ENCODE measurements around the gene ELK4. TPM values are rescaled to one million over a fixed set of nuclear protein-coding genes. Genes with fewer than 3 reads are reported as not detected.

The ELK4 gene
- total RNA-seq, 2 donors from 2014 or later = 49.8 to 54.6 TPM

- DNase-seq (ENCODE audit: low spot score) = no peak
- intact Hi-C loops (cut with DNase I) = loop anchor here in 1 of 2 donors (2.0 kb wide), 1 partner anchor 67 kb away; no protein-coding TSS in a partner anchor
Observed at GRCh38 chr1:205589618-205590456, 42.0 kb downstream of the ELK4 start.

- intact Hi-C loops (cut with DNase I) = no loop called here
- no peak for DNase-seq (ENCODE audit: low spot score)
Observed at GRCh38 chr1:205589046-205589445, 42.8 kb downstream of the ELK4 start.

GRCh38 chr1:205588636-205589035, 43.2 kb downstream of the ELK4 start:
- DNase-seq (ENCODE audit: low spot score) = no peak
- intact Hi-C loops (cut with DNase I) = no loop called here

GRCh38 chr1:205587581-205587980, 44.2 kb downstream of the ELK4 start:
- intact Hi-C loops (cut with DNase I) = no loop called here
- no peak for DNase-seq (ENCODE audit: low spot score)

- intact Hi-C loops (cut with DNase I) = no loop called here
- DNase-seq (ENCODE audit: low spot score) = no peak
Observed at GRCh38 chr1:205585835-205586785, 45.7 kb downstream of the ELK4 start.

GRCh38 chr1:205585169-205585834, 46.5 kb downstream of the ELK4 start:
- intact Hi-C loops (cut with DNase I) = no loop called here
- DNase-seq (ENCODE audit: low spot score) = no peak

GRCh38 chr1:205584732-205585131, 47.1 kb downstream of the ELK4 start:
- DNase-seq (ENCODE audit: low spot score) = no peak

DNA sequence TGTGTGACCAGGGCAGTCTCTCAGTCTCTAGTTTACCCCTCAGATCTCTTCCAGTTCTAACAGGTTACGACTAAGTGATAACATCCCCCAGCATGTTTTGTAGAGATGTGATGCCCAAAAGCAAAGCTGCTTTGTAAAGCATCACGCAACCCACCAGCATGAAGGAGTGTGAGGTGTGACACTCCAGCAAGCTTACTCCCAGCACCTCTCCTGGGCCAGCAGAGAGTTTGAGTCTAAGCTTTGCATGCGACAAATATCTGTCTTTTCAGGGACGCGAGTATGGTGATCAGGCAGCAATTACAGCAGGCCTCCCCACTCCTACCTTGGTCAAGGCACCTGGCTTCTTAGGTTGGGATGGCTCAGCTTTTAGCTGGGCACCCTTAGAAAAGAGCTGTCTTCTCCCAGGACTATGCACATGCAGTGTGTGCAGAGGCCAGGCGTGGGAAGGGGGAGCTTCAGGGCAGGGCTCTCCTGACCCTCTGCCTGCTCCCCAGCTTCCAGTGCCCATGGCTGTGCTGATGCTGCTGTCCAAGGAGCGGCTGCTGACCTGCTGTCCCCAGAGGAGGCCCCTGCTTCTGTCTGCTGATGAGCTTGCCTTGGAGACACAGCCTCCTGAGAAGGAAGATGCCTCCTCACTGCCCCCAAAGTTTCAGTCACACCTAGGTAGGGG, 48.2 kb downstream of the ELK4 start:
- intact Hi-C loops (cut with DNase I) = no loop called here

More at GRCh38 chr1:205584732-205585131, 47.1 kb downstream of the ELK4 start:
- intact Hi-C loops (cut with DNase I) = no loop called here

GRCh38 chr1:205582471-205583291, 49.1 kb downstream of the ELK4 start:
- no peak for DNase-seq (ENCODE audit: low spot score)
- intact Hi-C loops (cut with DNase I) = no loop called here

More for the DNA sequence above, 48.2 kb downstream of the ELK4 start:
- no peak for DNase-seq (ENCODE audit: low spot score)

DNA sequence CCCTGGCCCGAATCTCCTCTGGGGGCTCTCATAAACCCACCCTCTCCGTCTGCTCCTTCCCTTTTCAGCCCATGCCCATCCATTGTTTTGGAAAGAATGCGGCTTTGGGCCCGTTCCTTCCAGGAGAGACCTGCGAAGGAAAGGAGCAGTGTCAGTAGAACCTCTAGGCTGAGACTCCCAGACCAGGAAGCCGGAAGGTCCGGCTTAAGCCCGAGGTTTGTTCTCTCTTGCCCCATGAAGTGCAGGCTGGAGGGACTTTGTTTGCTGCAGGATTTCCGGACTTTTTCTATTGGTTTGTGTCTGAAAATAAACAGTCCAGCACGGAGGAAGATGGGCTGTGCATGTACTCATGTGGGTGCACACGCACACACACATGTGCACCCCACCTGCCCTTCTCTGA, 49.8 kb downstream of the ELK4 start:
- intact Hi-C loops (cut with DNase I) = no loop called here
- no peak for DNase-seq (ENCODE audit: low spot score)

DNA sequence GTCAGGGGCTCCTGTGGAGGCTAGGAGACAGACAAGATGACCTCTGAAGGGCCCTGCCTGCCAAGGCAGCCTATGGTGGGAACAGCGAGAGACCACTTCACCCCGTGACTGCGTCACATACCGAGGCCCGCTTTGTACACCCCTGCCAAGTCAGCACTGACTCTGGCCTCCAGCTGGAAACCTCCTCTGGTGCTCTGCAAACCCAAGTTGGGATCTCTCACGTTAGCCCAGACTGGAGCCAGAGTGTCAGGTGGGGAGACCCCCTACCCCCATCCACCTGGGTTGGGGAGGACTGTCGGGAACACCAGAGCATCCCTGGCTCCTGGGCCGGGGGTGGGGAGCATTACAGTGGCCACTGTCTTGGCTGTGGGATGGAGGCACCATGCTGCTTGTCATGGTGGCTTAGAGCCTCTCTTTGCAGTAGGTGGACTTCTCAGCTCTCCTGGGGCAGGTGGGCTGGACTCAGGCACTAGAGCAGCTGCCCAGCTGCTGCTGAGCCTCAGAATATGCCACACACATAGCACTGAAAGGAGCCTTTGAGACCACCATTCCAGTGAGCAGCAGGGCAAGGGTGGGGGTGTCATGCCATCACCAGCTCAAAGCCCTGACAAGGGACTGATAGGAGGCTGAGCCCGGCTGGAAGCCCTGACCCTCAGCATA, 50.4 kb downstream of the ELK4 start:
- no peak for DNase-seq (ENCODE audit: low spot score)
- intact Hi-C loops (cut with DNase I) = no loop called here

GRCh38 chr1:205580923-205581180, 51.0 kb downstream of the ELK4 start:
- no peak for DNase-seq (ENCODE audit: low spot score)
- intact Hi-C loops (cut with DNase I) = no loop called here

DNA sequence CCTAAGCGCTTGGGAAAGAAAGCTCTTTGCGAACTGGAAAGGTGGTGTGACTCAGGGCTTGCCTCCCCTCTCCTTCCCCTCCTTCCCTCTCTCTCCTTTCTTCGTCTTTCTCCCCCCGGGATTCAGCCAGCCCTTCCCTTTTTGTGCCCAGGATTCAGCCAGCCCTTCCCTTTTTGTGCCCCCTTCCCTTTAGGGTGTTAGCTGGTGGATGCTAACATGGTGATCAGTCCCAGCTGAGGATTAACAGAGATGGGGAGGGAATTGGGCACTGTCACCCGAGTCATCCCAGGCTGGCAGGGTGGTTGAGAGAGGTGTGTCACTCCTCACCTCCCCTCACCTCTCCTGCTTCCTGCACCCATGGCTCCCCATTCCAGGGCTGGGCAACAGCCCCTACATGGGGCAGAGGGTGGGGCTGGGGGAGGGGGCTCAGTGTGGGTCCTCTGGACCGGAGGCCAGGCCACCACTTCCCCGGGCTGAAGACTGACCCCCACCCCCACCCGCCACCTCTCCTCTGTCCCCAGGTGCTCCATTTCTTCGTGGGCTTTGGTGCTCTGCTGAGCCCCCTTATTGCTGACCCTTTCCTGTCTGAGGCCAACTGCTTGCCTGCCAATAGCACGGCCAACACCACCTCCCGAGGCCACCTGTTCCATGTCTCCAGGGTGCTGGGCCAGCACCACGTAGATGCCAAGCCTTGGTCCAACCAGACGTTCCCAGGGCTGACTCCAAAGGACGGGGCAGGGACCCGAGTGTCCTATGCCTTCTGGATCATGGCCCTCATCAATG, 51.5 kb downstream of the ELK4 start:
- no peak for DNase-seq (ENCODE audit: low spot score)
- intact Hi-C loops (cut with DNase I) = no loop called here

- DNase-seq (ENCODE audit: low spot score) = no peak
- intact Hi-C loops (cut with DNase I) = no loop called here
Observed at GRCh38 chr1:205579711-205580110, 52.1 kb downstream of the ELK4 start.

DNA sequence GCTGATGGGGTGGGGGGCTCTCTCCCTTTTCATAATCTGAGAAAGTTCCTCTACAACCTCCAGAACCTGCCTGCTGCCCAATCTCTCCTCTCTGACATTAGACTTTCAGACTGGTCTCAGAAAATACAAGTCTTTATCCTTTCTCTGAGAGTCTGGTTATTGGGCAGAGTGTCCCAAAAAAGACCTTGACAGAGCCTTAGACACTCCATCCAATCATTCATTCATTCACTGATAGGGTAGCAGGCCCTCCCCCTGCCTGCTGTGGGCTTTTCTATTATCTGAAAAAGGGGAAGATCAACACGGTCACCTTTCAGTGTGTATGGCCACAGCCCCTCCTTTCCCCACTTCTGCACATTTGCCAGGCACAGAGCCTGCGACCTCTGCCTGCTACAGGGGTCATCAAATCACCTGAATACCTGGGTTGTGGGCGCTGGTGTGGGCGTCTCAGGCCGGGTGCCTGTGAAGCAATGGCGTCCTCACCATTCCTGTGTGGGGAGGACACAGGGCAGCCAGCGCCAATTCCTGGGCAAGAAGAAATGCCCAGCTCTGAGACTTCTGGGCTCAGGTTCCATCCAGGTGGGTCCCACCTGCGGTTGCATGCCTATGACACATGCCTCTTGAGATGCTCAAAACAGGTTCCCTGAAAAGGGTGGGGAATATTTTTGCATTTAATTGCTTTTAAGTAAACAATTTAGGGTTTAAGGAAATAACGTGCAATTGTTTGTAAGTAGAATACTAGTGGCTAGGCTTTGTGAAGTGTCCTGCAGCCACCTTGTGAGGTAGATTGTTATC, 52.8 kb downstream of the ELK4 start:
- DNase-seq (ENCODE audit: low spot score) = no peak
- intact Hi-C loops (cut with DNase I) = no loop called here

DNA sequence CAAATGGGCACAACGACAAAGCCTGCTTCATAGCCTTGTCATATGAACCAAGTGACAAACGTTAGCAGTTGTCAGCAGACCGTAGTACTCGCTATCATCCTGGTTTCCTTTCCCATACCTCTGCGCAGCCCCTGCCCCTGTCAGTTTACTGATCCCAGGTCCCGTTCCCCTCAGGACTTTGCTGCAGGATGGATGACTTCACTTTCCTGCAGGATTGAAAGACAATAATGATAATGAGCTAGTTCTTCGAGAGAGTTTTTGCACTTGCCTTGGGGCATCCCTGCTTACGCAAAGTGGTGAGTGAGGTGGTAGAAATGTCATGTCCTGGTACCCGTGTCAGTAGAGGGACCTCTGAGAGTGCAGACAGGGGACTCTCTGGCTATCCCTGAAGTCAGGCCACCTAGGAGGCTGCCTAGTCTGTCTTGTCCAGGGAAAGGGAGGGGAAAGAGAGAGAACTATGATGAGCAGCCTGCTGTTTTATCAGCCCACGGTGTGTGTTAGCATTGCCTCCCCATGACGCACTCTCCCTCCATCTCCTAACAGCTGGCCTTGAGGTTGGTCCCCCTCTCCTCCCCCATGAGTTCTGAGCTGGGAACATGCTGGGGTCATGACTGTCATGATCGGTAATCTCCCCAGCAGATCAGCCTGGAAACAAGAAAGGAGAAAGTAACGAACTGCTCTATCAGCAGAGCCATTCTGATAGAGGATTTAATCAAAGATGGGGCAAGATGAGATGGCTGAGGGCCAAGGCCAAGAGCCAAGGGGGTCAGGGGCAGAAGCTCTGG, 53.7 kb downstream of the ELK4 start:
- intact Hi-C loops (cut with DNase I) = no loop called here
- DNase-seq (ENCODE audit: low spot score) = no peak
